HG02970 (cell line): ENCODE data around the gene LETM1.

ENCODE experiments used
- ATAC-seq: cut with Tn5 transposase; IDR thresholded peaks from one replicate; pipeline ENCODE4 v1.9.1; 2021; ENCODE audit warnings: mild to moderate bottlenecking, moderate library complexity, moderate number of reproducible peaks; ENCODE audit not compliant: unreplicated experiment, low FRiP score

Gene LETM1

DNA sequence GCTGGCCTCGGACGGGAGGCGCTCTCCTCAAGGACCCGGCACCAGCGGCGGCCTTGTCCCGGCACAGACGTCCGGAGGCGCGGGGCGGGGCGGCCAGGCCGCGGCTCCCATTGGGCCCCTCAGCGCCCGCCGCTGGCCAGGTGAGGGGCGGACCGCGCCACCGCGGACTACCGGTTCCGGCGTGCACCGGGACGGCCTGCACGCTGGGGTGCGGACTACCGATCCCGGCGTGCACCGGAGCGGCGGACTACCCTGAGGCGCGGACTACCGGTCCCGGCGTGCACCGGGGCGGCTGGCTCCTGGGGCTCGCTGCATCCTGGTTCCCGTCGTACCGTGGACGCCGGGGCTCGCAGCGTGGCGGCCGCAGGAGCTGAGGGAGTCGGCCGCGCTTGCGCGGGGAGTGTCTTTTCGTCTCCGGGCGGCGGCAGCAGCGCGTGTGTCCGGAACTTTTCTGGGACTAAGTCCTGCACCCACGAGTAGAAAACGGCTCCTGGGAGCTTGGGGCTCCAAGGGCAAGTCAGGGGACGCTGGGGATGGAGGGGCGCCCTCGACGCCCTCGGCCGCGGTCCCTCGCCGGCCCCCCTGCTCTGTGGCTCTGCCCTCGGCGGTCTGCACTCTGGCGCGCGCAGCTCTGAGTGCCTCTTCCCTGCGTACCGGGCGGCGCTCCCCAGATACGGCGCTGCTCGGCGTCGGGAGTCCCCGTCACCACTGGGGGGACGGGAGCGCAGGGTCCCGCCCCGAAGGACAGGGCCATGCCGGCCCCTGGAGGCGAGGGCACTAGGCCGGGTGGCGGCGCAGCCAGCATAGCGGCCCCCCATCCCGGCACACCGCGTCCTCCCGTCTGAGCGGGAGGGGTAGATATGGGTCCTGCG, at the start of gene LETM1:
TSS of gene LETM1 (minus strand) at position 86 of the 872 bp plus-strand sequence. CDS start 206 bp downstream, outside the sequence.
- peak; percentile 85 for ATAC-seq

DNA sequence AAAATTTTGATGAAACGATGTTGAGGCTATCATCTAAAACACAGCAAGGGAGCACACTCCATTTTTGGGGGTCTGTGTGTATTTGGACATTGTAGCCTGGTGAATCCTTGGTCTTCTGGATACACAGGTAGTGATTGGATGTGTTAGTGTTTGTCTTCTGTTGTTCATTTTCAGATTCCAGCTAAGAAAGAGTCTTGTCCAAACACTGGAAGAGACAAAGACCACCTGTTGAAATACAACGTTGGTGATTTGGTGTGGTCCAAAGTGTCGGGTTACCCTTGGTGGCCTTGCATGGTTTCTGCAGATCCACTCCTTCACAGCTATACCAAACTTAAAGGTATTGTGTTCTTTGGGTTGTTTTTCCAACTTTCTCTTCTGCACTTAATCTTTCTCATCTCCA, 48.1 kb upstream of the LETM1 start:
- no peak for ATAC-seq

DNA sequence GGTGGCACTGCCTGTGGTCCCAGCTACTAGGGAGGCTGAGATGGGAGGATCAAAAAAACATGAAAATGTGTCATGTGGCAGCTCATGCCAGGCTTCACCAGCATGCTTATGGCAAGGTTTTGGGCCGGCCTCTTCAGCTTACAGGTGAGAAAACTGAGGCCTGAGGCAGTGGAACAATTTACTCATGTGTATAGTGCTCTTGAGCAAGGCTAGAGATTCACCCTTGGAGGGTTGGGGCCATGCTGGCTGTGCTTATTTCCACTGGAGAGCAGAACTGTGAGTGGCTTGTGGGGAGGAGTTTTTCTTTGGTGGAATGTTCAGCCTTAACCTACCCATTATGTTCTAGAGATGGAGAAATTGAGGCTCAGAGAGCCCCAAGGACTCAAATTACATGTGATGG, 47.1 kb upstream of the LETM1 start:
- ATAC-seq = no peak

DNA sequence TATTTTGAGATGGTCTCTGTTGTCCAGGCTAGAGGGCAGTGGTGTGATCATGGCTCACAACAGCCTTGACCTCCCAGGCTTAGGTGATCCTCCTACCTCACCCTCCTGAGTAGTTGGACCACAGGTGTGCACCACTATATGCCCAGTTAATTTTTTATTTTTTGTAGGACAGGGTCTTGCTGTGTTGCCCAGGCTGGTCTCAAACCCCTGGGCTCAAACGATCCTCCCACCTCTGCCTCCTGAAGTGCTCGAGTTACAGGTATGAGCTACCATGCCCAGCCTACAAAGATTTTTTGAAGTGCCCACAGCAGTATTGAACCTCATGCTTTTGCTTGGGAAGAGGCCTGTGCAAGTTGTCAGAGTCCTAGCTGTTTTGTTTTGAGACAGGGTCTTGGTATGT, 46.3 kb upstream of the LETM1 start:
- ATAC-seq = no peak

DNA sequence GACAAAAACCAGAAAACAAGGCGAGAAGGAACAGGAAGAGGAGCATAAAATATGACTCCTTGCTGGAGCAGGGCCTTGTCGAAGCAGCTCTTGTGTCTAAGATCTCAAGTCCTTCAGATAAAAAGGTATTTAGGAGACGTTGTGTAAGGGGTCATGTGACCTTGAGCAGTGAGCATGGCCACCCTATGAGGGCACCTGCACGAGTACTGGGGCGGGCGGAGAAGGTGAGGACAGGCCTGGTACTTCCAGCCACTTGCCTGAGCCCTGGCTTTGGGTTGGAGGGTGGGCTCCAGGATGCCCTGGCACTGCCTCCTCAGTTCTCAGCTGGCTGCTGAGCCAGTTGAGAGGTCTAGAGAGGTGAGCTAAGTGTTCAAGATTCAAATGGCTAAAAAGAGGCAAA, 45.2 kb upstream of the LETM1 start:
- ATAC-seq = no peak

DNA sequence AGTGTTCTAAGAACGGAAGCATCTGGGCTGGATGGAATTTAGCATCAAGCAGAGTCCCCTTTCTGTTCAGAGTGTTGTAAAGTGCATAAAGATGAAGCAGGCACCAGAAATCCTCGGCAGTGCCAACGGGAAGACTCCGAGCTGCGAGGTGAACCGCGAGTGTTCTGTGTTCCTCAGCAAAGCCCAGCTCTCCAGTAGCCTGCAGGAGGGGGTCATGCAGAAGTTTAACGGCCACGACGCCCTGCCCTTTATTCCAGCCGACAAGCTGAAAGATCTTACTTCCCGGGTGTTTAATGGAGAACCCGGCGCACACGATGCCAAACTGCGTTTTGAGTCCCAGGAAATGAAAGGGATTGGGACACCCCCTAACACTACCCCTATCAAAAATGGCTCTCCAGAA, 44.7 kb upstream of the LETM1 start:
- ATAC-seq = no peak

DNA sequence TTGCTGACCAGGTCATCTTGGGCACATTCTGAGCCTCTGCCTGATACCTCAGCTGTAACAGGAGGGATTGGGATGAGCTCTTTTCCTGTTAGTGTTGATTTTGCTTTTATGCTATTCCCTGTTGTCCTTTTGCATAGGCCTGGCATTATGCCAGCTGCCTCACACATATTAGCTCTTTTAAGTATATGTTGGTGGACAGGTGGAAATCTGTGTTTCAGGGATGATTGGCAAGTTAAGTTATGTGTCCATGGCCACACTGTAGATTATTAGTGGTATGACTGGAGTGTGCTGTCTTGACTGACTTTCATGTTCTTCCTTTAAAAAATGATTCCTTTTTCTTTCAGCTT, 44.1 kb upstream of the LETM1 start:
- ATAC-seq = no peak

DNA sequence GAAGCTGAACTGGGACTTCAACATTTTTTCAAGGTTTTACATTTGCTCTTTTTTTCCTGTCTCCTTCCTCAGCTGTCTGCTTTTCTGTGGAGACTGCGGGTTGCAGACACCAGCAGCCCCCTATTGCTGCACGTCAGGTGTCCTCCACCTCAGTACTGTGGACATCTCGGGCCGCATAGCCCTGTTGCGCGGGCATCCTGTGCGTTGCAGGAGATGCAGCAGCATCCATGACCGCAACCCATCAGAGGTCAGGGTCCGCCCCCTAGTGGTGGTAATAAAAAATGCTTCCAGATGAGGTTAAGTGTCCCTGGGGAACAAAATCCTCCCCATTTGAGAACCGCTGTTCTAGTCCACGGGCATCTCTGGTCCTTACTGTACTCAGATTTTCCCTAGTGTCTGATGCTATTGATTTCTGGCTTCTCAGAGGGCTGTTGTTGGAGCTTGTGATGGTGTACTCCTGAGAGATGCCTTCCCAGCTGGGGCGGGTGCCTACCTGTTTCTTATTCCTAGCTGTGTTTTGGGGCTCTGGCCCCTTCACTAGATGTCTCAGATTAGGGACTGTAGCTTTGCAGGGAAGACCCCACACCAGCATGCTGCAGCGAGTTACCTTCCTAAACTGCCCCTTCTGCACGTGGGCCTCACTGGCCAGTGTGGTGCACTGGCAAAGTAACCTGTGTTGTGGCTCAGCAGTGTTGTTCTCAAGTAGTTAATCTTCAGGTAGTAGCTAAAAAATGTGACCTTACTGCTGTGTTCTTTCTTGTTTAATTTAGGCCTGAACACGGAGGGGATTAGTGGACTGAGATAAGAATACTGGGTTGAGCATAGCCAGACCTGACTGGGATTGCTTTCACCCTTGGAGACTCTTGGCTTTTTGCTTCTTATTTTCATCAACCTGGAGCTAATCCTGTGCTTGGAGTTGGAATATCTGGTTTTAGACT, 43.5 kb upstream of the LETM1 start:
- ATAC-seq = no peak

DNA sequence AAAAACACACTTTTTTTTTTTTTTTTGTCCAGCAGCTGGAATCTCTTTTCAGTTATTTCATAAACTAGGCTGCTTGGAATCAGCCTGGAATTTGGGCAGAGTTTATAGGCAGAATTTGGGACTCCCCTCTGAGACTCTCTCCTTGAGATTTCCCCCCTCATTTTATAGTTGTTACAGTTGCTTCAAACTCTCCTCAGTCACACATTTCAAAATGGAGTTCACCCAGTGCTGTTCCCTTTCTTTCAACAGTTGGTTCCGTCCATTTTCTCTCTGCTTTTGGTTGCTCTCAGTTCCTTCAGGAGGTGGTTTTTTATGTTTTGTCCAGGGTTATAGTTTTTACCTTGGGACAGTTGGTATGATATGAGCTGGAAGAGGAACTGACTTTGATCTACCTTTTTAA, 42.7 kb upstream of the LETM1 start:
- ATAC-seq = no peak

DNA sequence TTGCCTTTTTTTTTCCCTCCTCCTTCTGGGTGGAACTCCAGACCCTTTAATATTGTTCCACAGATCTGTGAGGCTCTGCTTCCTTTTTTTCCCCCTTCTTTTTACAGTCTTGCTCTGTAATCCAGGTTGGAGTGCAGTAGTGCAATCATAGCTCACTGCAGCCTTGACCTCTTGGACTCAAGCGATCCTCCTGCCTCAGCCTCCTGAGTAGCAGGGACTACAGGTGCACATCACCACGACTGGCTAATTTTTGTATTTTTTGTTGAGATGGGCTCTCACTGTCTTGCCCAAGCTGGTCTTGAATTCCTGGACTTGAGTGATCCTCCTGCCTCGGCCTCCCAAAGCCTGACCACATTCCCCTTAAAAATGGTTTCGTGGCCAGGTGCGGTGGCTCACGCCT, 42.1 kb upstream of the LETM1 start:
- no peak for ATAC-seq

DNA sequence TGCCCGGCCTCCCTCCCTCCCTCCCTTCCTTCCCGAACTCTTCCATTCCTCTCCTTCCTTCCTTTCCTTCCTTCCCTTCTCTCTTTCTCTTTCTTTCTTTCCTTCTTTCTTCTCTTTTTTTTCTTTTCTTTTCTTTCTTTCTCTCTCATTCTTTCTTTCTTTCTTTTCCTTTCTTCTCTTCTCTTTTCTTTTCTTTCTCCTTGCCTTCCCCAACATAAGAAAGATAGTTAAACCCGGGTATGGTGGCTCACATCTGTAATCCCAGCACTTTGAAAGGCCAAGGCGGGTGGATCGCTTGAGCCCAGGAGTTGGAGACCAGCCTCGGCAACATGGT, 40.7 kb upstream of the LETM1 start:
- ATAC-seq = no peak

DNA sequence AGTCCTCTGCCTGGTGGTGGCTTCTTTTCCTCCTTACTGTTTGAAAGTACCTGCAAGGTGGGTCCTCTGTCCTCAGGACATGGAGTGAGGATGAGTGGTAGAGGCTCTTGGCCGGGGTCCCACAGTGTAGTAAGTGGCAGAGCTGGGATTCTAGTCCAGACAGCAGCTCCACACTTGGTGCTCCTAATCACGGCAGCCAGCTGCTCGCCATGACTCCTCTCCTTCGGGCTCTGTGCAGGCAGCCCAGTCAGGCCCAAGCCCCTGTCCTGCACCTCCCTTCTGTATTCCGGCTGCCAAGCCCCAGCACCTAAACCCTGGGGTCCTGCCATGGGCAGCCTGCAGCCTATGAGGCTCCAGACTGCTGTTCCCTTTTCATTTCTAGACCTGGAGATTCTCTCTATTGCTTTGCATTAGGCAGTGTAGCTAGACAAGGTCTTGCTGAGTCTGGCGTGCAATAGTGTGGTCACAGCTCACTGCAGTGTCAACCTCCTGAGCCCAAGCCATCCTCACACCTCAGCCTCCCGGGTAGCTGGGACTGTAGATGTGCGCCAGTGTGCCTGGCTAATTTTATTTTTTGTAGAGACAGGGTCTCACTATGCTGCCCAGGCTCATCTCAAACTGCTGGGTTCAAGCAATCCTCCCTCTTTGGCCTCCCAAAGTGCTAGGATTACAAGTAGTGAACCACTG, 40.2 kb upstream of the LETM1 start:
- no peak for ATAC-seq

DNA sequence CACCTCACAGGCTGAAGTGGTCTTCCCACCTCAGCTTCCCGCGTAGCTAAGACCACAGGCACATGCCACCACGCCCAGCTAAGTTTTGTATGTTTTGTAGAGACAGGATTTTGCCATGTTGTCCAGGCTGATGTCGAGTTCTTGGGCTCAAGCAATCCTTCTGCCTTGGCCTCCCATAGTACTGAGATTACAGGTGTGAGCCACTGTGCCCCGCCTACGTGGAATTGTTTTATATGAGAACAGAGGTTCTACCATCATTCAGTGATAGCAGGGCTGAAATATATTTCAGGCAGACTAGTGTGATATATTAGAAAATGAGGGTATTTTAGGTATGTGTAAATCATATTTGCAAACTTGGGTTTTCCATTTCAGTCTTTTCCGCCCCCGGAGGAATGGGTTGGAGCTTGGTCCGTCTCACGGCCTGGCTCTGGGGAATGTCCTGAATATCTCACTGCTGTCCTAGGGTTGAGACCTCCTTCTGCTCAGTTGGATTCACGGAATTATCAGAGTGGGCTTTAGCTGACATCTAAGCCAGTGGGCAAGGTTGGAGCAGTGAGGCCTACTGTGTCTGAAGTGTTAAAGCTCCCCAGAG, 35.1 kb upstream of the LETM1 start:
- no peak for ATAC-seq

DNA sequence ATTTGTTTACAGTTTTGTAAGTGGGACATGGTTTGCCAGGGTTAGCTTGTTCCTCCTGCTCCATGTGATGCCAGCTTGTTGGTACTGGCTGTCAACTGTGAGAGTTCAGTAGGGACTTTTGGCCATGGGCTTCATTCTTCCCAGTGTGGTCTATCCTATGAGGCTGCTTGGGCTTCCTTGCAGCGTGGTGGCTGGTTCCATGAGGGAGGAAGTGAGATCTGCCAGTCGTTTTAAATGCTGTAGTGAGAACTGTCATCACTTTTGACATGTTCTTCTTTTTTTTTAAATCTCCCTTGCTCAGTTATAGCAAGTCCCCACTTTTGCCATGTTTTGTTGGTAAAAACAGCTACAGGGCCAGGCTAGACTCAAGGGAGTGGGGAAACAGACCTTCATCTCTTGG, 31.1 kb upstream of the LETM1 start:
- no peak for ATAC-seq

DNA sequence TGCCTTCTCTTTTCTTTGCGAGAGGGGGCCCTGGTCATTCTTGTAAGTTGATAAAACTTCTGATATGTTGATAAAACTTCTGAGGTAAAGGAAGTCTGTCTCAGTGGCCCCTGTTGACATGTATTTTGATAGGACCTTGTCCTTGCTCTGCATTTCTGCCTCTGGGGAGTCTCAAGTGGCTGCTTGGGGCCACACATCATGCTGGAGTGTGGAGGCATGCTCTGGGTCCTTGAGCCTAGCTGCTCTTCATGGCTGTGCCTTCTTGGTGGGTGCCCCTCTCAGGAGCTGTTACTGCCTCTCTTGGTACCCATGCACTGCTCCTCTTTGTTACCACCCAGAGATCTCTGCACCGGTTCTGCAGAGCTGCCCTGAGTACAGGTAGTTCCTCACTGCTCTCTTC, 29.5 kb upstream of the LETM1 start:
- ATAC-seq = no peak

DNA sequence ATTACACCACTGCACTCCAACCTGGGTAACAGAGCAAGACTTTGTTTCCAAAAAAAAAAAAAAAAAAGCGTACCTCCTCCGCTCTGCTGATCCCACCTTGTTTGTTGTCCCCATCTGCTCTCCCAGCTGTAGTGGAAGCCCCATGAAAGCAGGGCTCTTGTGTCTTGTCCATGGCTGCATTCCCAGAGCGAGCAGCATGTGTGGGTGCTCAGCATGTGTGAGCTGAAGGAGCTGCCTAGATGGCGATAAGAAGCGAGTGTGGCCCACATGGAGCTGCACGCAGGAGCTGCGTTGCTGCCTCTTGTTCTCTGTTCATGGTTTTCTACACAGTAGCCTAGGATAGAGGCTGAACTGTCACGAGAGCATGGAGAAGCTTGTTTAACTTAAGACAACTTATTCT, 27.6 kb upstream of the LETM1 start:
- no peak for ATAC-seq

DNA sequence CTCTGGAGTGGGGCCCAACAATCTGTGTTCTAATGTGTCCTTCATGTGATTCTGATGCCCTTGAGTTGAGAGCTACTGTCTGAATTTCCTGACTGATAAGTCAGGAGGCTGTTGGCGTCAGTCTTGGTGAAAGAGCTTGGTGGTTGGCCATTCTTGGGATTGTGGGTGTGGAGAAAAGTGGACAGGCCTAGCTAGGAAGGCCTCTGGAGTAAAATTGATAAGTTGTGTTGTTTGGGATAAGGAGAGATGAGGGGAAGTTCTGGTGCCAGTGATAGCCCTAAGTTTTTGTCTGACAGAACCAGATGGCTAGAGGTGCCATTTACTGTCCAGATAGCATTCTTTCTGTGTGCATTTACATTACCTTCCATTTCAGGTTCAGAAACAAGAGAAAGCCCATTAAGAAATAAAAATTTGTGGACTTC, 26.9 kb upstream of the LETM1 start:
- no peak for ATAC-seq

DNA sequence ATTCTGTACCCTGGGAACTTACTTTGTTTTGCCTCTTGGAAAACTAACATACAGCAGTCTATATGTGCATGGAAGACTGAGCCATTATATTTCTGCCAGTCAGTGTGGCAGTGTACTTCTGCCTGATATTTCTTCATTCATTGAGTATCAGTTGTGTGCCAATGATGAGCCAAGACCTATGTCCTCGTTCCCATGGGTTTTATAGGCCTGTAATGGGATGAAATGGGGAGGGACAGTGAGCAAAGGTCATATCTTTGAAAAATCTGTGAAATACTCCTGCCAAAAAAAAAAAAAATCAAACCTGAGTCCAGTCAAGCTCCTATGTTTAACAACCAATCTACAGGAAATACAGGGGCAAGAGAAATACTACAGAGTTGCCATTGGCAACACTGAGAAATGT, 24.4 kb upstream of the LETM1 start:
- ATAC-seq = no peak

DNA sequence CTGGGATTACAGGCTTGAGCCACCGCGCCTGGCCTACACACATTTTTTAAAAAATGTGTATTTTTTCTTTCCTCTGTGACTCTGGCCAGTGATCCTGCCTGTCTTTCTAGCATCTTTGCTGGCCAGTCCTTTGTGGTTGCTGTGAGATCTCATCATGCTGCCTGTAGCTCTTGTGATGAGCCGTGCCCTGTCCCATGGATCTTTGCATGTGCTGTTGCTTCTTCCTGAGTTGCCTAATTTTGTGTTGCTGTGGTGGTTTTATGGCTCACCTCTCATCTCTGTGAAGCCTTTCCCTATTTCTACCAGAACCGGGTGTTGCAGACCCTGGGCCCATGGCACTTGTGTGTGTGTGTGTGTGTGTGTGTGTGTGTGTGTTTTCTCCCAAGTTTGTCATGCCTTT, 23.5 kb upstream of the LETM1 start:
- no peak for ATAC-seq

DNA sequence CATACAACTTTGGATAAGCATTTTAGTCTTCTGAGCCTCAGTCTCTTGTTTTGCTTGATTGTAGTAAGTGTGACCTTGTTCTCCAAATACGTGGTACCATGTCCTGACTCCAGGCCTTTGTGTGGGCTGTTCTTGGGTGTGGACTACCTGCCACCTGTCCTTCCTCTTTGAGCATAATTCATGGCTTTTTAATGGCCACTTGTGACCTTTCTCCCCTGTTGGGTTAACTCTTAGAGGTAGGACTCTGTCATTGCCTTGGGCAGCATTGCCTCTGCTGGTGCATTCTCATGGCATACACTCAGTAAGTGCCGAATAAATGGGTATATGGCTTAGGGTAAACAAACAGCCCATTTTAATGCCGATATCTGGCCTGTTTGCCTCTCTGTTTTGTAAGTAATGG, 18.2 kb upstream of the LETM1 start:
- no peak for ATAC-seq

DNA sequence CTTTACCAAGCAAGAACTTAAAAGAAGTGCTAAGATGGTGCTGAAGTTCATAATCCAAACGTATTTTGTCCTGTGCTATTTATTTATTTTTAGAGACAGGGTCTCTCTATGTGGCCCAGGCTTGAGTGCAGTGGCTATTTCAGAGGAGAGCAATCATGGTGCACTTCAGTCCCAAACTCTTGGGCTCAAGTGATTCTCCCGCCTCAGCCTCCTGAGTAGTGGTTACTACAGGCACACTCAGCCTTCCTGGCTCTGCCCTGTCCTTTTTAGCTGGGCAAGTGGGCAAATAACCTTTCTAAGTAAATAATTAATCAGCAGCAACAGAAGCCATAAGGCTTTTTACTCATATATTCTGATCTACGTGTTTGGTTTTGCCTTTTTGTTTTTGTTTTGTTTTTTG, 17.8 kb upstream of the LETM1 start:
- no peak for ATAC-seq
